ENCODE measurements around the gene PAQR5.

DNA sequence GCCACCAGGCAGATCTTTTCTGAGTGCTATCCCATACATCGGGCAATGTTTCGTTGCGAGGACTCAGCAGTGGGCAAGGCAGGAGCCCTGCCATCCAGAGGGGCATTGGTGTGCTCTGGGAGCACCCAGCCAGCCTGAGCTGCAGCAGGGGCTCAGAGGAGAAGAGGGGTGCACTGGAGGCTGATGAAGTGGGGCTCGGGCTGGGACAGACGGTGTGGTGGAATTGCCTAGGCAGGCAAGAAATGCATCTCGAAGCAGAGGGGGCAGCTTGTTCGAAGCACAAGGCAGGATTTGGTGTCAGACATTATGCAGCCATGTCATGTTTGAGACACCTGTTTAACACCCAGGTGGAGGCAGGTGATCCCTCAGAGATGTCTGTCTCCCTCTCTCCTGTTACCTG, 19.3 kb downstream of the PAQR5 start:
- TF ChIP-seq CTCF (IDR thresholded peaks at IDR 0.05; ENCODE audit: low read length) (no peak), EZH2 (IDR thresholded peaks at IDR 0.05; ENCODE audit: borderline replicate concordance, low read length) (no peak)

Data from OCI-LY1 (cell line).